ENCODE measurements around the gene DCAF8L1.
"Not testable (repeated sequence)": the region's sequence is repeated elsewhere in the genome, so short reads cannot be mapped to it uniquely, and the experiment has no call there.

Gene DCAF8L1

GRCh38 chrX:27981349-27981748 is at the start of gene DCAF8L1:
DCAF8L1 (minus strand) TSS chrX:27981449; CDS start chrX:27981334, 115 bp downstream.
- Mint-ChIP-seq H3K4me3 (no peak within 1 kb of the TSS), H3K27ac (no peak within 1 kb of the TSS)

GRCh38 chrX:28022371-28022770 is 41.1 kb upstream of the DCAF8L1 start:
- Mint-ChIP-seq H3K4me1 (ENCODE audit: low read depth) (no peaks in the 10 kb centered on the region), H3K27ac (no peak overlapping the region), H3K9me3 (peaks cover 3% of the 10 kb centered on the region), H3K36me3 (ENCODE audit: low read depth) (no peaks in the 10 kb centered on the region), H3K4me3 (no peak overlapping the region), H3K27me3 (peaks cover 7% of the 10 kb centered on the region)
- DNase-seq: no peak

More at GRCh38 chrX:27981349-27981748, at the start of gene DCAF8L1:
- Mint-ChIP-seq H3K9me3 (peaks cover 5% of the 10 kb centered on the region), H3K4me1 (ENCODE audit: low read depth) (no peaks in the 10 kb centered on the region), H3K27me3 (peaks cover 5% of the 10 kb centered on the region), H3K36me3 (ENCODE audit: low read depth) (no peaks in the 10 kb centered on the region)
- DNase-seq: no peak

DNA sequence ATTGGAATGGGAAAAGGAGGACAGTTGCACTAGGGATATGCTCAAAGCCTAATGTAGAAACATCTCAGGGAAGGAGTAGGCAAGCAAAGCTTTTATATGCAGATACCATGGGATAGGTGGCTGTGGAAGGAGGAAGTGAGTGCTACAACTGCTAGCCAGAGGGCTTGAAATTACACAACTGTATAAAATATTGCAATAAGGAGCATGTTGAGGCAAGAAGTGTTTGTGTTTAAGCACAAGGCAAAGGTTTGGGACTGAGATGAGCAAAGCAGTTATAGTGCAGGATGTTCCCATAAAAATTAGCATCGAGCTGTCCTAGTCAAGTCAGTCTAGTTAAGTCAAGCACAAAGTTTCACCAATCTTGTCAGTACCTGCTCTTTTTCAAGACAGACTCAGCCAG is 35.6 kb upstream of the DCAF8L1 start:
- no peak for DNase-seq

DNA sequence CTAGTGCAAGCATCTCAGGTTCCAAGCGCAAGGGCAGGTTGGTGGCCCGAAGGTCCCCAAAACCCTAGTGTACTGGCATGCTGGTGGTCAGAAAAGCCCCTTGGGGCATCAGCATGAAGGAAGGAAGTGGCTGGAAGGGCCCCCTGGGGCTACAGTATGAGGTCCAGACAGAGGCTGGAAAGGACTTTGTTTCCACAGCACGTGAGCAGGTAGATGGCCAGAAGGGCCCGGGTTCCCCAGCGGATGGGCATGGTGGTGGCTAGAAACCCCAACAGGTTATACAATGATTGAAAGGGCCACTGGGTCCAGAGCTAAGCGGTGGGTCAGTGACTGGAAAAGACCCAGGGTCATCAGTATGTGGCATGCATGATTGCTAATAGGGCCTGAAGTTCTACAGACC is 34.7 kb upstream of the DCAF8L1 start:
- Mint-ChIP-seq H3K4me3 (no peak overlapping the region), H3K9me3 (no peaks in the 10 kb centered on the region), H3K27me3 (peaks cover 3% of the 10 kb centered on the region), H3K36me3 (ENCODE audit: low read depth) (no peaks in the 10 kb centered on the region), H3K4me1 (ENCODE audit: low read depth) (no peaks in the 10 kb centered on the region), H3K27ac (no peak overlapping the region)
- no peak for DNase-seq

More for the DNA sequence above, 35.6 kb upstream of the DCAF8L1 start:
- H3K4me3 Mint-ChIP-seq: no peak overlapping the region
- H3K9me3 Mint-ChIP-seq: no peaks in the 10 kb centered on the region
- no peaks in the 10 kb centered on the region for H3K4me1 Mint-ChIP-seq (ENCODE audit: low read depth)
- H3K27me3 Mint-ChIP-seq: peaks cover 3% of the 10 kb centered on the region
- H3K36me3 Mint-ChIP-seq (ENCODE audit: low read depth): no peaks in the 10 kb centered on the region
- H3K27ac Mint-ChIP-seq: no peak overlapping the region

DNA sequence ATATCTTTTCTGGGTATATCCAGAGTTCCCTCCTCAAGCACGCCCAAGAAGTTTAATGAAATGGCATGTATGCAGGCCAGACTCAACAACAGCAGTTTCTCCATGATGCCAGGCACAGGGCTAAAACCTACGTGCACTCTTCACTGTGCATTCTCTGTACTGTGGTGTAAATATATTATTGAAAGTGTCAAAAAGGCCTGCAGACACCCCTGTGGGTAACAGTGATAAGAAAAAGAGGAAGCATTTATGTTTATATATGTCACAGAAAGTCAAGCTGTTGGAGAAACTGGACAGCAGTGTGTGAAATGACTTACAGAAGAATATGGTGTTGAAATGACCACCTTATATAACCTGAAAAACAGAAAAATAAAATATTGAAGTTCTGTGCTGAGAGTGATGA is 29.6 kb upstream of the DCAF8L1 start:
- Mint-ChIP-seq H3K27ac (no peak overlapping the region), H3K4me3 (no peak overlapping the region), H3K36me3 (ENCODE audit: low read depth) (no peaks in the 10 kb centered on the region), H3K27me3 (peaks cover 12% of the 10 kb centered on the region), H3K9me3 (no peaks in the 10 kb centered on the region), H3K4me1 (ENCODE audit: low read depth) (no peaks in the 10 kb centered on the region)
- DNase-seq: no peak

DNA sequence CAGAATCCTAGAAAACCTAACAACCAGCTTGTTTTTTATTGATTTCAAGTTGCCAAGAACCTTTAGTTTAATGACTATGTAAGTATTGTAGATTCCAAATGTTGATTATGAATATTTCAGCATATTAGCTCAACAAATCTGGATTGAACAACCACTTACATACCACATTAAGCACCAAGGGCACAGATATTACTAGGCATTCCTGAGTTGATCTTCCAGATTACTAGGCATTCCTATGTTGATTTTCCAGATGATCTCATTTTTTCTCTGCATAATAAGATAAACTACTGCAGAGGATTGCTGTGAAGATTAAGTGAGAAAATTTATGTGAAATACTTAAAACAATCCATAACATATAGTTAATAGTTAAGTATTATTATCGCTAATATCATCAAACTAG is 17.4 kb upstream of the DCAF8L1 start:
- H3K27me3 Mint-ChIP-seq: no peaks in the 10 kb centered on the region
- H3K27ac Mint-ChIP-seq: no peak overlapping the region
- no peaks in the 10 kb centered on the region for H3K4me1 Mint-ChIP-seq (ENCODE audit: low read depth)
- H3K9me3 Mint-ChIP-seq: no peaks in the 10 kb centered on the region
- H3K36me3 Mint-ChIP-seq (ENCODE audit: low read depth): no peaks in the 10 kb centered on the region
- DNase-seq: no peak
- H3K4me3 Mint-ChIP-seq: no peak overlapping the region

DNA sequence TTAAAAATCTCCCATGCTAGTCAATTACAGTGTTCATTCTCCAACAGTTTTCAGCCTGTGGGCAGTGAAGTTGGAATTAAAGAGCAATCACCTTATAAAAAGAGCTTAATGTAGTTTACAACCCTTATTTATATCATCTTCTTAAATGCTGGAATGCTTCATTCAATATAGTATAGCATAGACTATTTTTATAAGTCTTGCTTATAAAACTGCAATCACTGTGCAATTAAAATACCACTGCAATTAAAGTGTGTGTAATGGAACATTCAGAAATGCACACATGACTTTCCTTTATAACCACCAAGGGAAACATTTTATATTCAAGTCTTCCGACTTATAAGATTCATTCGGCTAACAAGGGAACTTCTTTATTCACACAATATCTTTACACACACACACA is 16.4 kb upstream of the DCAF8L1 start:
- Mint-ChIP-seq H3K36me3 (ENCODE audit: low read depth) (no peaks in the 10 kb centered on the region), H3K4me1 (ENCODE audit: low read depth) (no peaks in the 10 kb centered on the region), H3K4me3 (no peak overlapping the region), H3K27me3 (no peaks in the 10 kb centered on the region), H3K27ac (no peak overlapping the region), H3K9me3 (no peaks in the 10 kb centered on the region)
- no peak for DNase-seq

DNA sequence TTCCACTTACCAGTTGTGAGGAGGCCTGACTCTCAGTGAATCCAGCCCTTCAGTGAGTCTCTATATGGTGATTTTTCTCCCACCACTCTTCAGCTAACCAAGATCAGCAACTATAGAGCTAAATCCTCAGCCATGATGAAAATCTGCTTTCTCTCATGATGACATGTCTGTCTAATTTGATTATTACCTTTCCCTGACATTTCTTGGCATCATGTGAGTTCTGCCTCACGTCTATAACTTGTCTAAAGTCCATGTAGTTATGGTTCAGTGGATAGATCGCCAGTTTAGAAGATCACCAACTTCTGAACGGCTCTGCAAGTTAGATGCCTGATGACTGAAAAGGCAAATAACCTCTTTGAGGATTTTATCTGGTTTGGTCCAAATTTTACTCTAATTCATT is 14.9 kb upstream of the DCAF8L1 start:
- Mint-ChIP-seq H3K9me3 (no peaks in the 10 kb centered on the region), H3K27me3 (no peaks in the 10 kb centered on the region), H3K36me3 (ENCODE audit: low read depth) (no peaks in the 10 kb centered on the region), H3K4me3 (no peak overlapping the region), H3K4me1 (ENCODE audit: low read depth) (no peaks in the 10 kb centered on the region), H3K27ac (no peak overlapping the region)
- DNase-seq: no peak

- H3K27ac Mint-ChIP-seq: no peak overlapping the region
- no peak for DNase-seq
- no peak overlapping the region for H3K4me3 Mint-ChIP-seq
- no peaks in the 10 kb centered on the region for H3K4me1 Mint-ChIP-seq (ENCODE audit: low read depth)
- no peaks in the 10 kb centered on the region for H3K36me3 Mint-ChIP-seq (ENCODE audit: low read depth)
- H3K27me3 Mint-ChIP-seq: no peaks in the 10 kb centered on the region
- no peaks in the 10 kb centered on the region for H3K9me3 Mint-ChIP-seq
Measured at GRCh38 chrX:27995611-27996010, 14.4 kb upstream of the DCAF8L1 start.

- H3K27me3 Mint-ChIP-seq: peaks cover 5% of the 10 kb centered on the region
- H3K4me3 Mint-ChIP-seq: no peak overlapping the region
- H3K36me3 Mint-ChIP-seq (ENCODE audit: low read depth): no peaks in the 10 kb centered on the region
- no peak overlapping the region for H3K27ac Mint-ChIP-seq
- peaks cover 5% of the 10 kb centered on the region for H3K9me3 Mint-ChIP-seq
- no peaks in the 10 kb centered on the region for H3K4me1 Mint-ChIP-seq (ENCODE audit: low read depth)
- DNase-seq: no peak
Measured at GRCh38 chrX:27987862-27988646, 6.8 kb upstream of the DCAF8L1 start.

GRCh38 chrX:27976934-27977333 is 4.3 kb downstream of the DCAF8L1 start:
- H3K27me3 Mint-ChIP-seq; DNase-seq; H3K9me3 Mint-ChIP-seq; H3K36me3 Mint-ChIP-seq (ENCODE audit: low read depth); H3K27ac Mint-ChIP-seq; H3K4me3 Mint-ChIP-seq; H3K4me1 Mint-ChIP-seq (ENCODE audit: low read depth): not testable (repeated sequence)

DNA sequence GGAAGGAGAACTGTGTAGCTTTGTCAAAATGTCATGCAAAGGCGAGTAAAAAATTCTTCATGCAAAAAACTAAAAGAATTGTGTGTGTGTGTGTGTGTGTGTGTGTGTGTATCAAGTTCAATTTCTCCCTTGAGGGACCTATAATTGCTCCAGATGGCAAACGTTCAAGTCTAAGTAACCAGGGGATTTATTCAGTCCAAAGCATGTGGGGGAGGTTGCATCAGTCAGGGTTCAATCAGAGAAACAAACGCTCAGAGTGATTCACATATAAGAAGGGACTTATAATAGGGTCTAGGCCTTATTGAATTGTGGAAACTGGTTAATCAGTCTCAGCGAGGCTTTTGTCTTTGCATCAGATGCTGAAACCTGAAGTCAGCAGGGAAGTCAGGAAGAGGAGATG is 5.0 kb downstream of the DCAF8L1 start:
- Mint-ChIP-seq H3K36me3 (ENCODE audit: low read depth) (no peaks in the 10 kb centered on the region), H3K4me3 (no peak overlapping the region), H3K27ac (no peak overlapping the region), H3K4me1 (ENCODE audit: low read depth) (no peaks in the 10 kb centered on the region), H3K9me3 (no peaks in the 10 kb centered on the region), H3K27me3 (no peaks in the 10 kb centered on the region)
- DNase-seq: no peak

DNA sequence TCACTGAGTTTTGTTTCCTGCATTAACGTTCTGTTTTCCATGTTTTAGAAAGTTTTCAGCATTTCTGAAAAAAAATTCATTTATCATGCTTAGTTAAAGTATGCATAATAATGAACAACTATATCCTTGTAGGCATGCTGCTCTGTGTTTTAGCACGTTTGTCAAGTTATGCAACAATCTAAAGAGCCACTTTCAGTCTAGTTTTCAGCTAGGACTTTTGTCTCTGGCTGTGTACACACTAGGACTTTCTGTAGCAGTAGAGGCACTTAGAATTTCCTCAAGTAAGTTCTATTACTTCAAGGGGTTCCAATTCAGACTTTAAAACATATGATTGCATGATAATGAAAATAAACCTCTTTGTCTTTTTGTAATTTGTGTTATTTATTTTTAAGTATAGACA is 12.4 kb downstream of the DCAF8L1 start:
- Mint-ChIP-seq H3K27me3 (no peaks in the 10 kb centered on the region), H3K27ac (no peak overlapping the region), H3K36me3 (ENCODE audit: low read depth) (no peaks in the 10 kb centered on the region), H3K4me3 (no peak overlapping the region), H3K4me1 (ENCODE audit: low read depth) (no peaks in the 10 kb centered on the region), H3K9me3 (peaks cover 8% of the 10 kb centered on the region)
- DNase-seq: no peak

- Mint-ChIP-seq H3K9me3 (peaks cover 8% of the 10 kb centered on the region), H3K27ac (no peak overlapping the region), H3K36me3 (ENCODE audit: low read depth) (no peaks in the 10 kb centered on the region), H3K4me1 (ENCODE audit: low read depth) (no peaks in the 10 kb centered on the region), H3K4me3 (no peak overlapping the region), H3K27me3 (no peaks in the 10 kb centered on the region)
- DNase-seq: no peak
Measured at GRCh38 chrX:27968352-27968751, 12.9 kb downstream of the DCAF8L1 start.

- no peak overlapping the region for H3K4me3 Mint-ChIP-seq
- H3K9me3 Mint-ChIP-seq: peaks cover 14% of the 10 kb centered on the region
- H3K36me3 Mint-ChIP-seq (ENCODE audit: low read depth): no peaks in the 10 kb centered on the region
- DNase-seq: no peak
- no peak overlapping the region for H3K27ac Mint-ChIP-seq
- no peaks in the 10 kb centered on the region for H3K27me3 Mint-ChIP-seq
- no peaks in the 10 kb centered on the region for H3K4me1 Mint-ChIP-seq (ENCODE audit: low read depth)
Measured at GRCh38 chrX:27966955-27967354, 14.3 kb downstream of the DCAF8L1 start.

DNA sequence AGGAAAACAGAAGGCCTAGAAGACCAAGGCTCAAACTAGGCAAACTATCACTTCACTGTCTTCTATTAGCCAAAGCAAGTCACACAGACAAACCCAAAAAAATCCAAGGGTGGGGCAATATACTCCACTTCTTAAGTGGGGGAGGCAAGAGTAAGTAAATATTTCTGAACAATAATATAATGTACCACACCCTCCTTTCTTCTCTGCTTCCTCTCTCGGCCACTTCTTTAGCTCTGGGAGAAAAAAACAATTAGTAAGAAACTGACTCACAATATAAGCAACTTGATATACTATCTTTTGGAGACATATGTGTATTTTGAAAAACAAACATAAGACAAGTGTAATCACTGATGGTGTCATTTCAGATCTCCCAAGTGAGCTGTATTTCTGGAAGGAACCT is 14.8 kb downstream of the DCAF8L1 start:
- peaks cover 14% of the 10 kb centered on the region for H3K9me3 Mint-ChIP-seq
- no peaks in the 10 kb centered on the region for H3K27me3 Mint-ChIP-seq
- no peak overlapping the region for H3K27ac Mint-ChIP-seq
- DNase-seq: no peak
- no peaks in the 10 kb centered on the region for H3K4me1 Mint-ChIP-seq (ENCODE audit: low read depth)
- no peaks in the 10 kb centered on the region for H3K36me3 Mint-ChIP-seq (ENCODE audit: low read depth)
- H3K4me3 Mint-ChIP-seq: no peak overlapping the region
